Keratinocyte (primary cell): ENCODE data around the gene MMP14.

Source experiments
- CTCF ChIP-seq, 3 experiments: IDR thresholded peaks in 1 of 3; conservative IDR thresholded peaks in 1 of 3; optimal IDR thresholded peaks in 1 of 3; 2 replicates in 2 of 3; 3 replicates in 1 of 3; pipeline versions ENCODE3 to v1.5.1; 2011; ENCODE audit warnings: low read length in 3 of 3, mild to moderate bottlenecking in 3 of 3, moderate library complexity in 2 of 3, control low read depth in 1 of 3, inconsistent platforms in 1 of 3; ENCODE audit not compliant: insufficient read depth in 2 of 3; ENCODE audit errors: extremely low read depth in 1 of 3
- EZH2 ChIP-seq: IDR thresholded peaks from one replicate; pipeline ENCODE4 v1.6.1; 2012; ENCODE audit warnings: inconsistent platforms, mild to moderate bottlenecking, low read length, moderate library complexity

- TF ChIP-seq CTCF (optimal IDR thresholded peaks at IDR 0.05 in 1 of 3, IDR thresholded peaks at IDR 0.05 in 1 of 3, conservative IDR thresholded peaks at IDR 0.05 in 1 of 3; ENCODE audit: extremely low read depth in 1 of 3, insufficient read depth in 2 of 3, low read length in 3 of 3): no peak
- TF ChIP-seq EZH2: no peak
These were observed 847 bp downstream of the MMP14 start for GRCh38 chr14:22837114-22837749.
